T-helper 1 cell treated with Interleukin-12 subunit alpha and Interleukin-12 subunit beta and Interleukin-4 antibody, amounts not matched to agents 30 ng/mL and 1 ng/mL, for 36 hours (primary cell): Measurements from ENCODE around the gene CCDC93. TPM values are rescaled to one million over a fixed set of nuclear protein-coding genes. Genes with fewer than 3 reads are reported as not detected.

Experiments
- intact Hi-C: fragments of 100-400 bp; cut with micrococcal nuclease; formaldehyde crosslinking; loops from one replicate; pipeline ENCODE4 v1.15.1; 2024
- total RNA-seq: library from RNA; stranded (reverse); gene quantifications from 2 replicates; pipeline ENCODE4 v1.2.3, GENCODE V29; 2022

CCDC93 gene
- total RNA-seq, 1 donor from 2014 or later: 34.8 TPM

- intact Hi-C loops: no loop called here
Observed at GRCh38 chr2:117958186-117958585, 55.7 kb downstream of the CCDC93 start.

GRCh38 chr2:117957616-117958015 lies 56.3 kb downstream of the CCDC93 start:
- intact Hi-C loops: no loop called here

GRCh38 chr2:117956036-117956796 lies 57.7 kb downstream of the CCDC93 start:
- intact Hi-C loops: loop anchor here (1.0 kb wide), 1 partner anchor 47 kb away; no protein-coding TSS in a partner anchor

GRCh38 chr2:117953231-117953630 lies 60.6 kb downstream of the CCDC93 start:
- intact Hi-C loops: no loop called here

- intact Hi-C loops: no loop called here
Observed at GRCh38 chr2:117952701-117953100, 61.2 kb downstream of the CCDC93 start.

GRCh38 chr2:117952228-117952627 lies 61.6 kb downstream of the CCDC93 start:
- intact Hi-C loops: no loop called here

- intact Hi-C loops: no loop called here
Observed at GRCh38 chr2:117949806-117950205, 64.1 kb downstream of the CCDC93 start.

- intact Hi-C loops: no loop called here
Observed at GRCh38 chr2:117948615-117949014, 65.3 kb downstream of the CCDC93 start.

- intact Hi-C loops: no loop called here
Observed at GRCh38 chr2:117945296-117945695, 68.6 kb downstream of the CCDC93 start.

GRCh38 chr2:117944816-117945215 lies 69.1 kb downstream of the CCDC93 start:
- intact Hi-C loops: no loop called here

- intact Hi-C loops: no loop called here
Observed at GRCh38 chr2:117943013-117943672, 70.7 kb downstream of the CCDC93 start.

- intact Hi-C loops: no loop called here
Observed at GRCh38 chr2:117942551-117942950, 71.3 kb downstream of the CCDC93 start.

- intact Hi-C loops: no loop called here
Observed at GRCh38 chr2:117941693-117942092, 72.2 kb downstream of the CCDC93 start.

- intact Hi-C loops: no loop called here
Observed at GRCh38 chr2:117940436-117940835, 73.4 kb downstream of the CCDC93 start.

- intact Hi-C loops: no loop called here
Observed at GRCh38 chr2:117938611-117939010, 75.3 kb downstream of the CCDC93 start.

- intact Hi-C loops: no loop called here
Observed at GRCh38 chr2:117936871-117937428, 76.9 kb downstream of the CCDC93 start.

- intact Hi-C loops: no loop called here
Observed at GRCh38 chr2:117935954-117936353, 77.9 kb downstream of the CCDC93 start.

GRCh38 chr2:117935456-117935855 lies 78.4 kb downstream of the CCDC93 start:
- intact Hi-C loops: no loop called here

GRCh38 chr2:117933884-117934354 lies 80.0 kb downstream of the CCDC93 start:
- intact Hi-C loops: no loop called here

- intact Hi-C loops: no loop called here
Observed at GRCh38 chr2:117931978-117932377, 81.9 kb downstream of the CCDC93 start.

- intact Hi-C loops: no loop called here
Observed at GRCh38 chr2:117931266-117931665, 82.6 kb downstream of the CCDC93 start.

- intact Hi-C loops: no loop called here
Observed at GRCh38 chr2:117930775-117931174, 83.1 kb downstream of the CCDC93 start.
